HCT116 (cell line): ENCODE measurements around the gene CALU. TPM values are rescaled to one million over a fixed set of nuclear protein-coding genes. Genes with fewer than 3 reads are reported as not detected.

Experiments used
- ATAC-seq: fragments of 200-7000 bp; cut with Tn5 transposase; 2 replicates; pipeline ENCODE4 v1.9.1; 2020; ENCODE audit warnings: mild to moderate bottlenecking, moderate library complexity
- BruUV-seq: library from RNA; stranded (reverse); fragments of 400-500 nt; replicated peaks from 2 replicates; lab custom pipeline; 2021; lab: Mats Ljungman, UMichigan
- CTCF ChIA-PET: fragments of 300-600 bp; sonication (Branson Sonifier 250); formaldehyde crosslinking; loops from one replicate; lab custom pipeline; 2021; ENCODE audit warnings: antibody characterized with exemption; lab: Charles Lee
- POLR2A ChIA-PET: fragments of 300-600, 350-600 bp; sonication (Branson Sonifier 250); formaldehyde crosslinking; loops from one replicate; lab custom pipeline; 2021; ENCODE audit warnings: antibody characterized with exemption; lab: Charles Lee
- RAD21 ChIA-PET, 2 experiments: fragments of 300-600 bp; sonication (Branson Sonifier 250); formaldehyde crosslinking; loops; one replicate each; lab custom pipeline; 2023; ENCODE audit warnings: low total read pairs in 2 of 2; ENCODE audit not compliant: uncharacterized antibody in 2 of 2, unreplicated experiment in 2 of 2, low non-redundant PET in 1 of 2; lab: Charles Lee
- DNase-seq: peaks from one replicate; pipeline ENCODE4 v3.0.0-alpha.2; 2010; ENCODE audit warnings: low read depth, low spot score
- H2AFZ ChIP-seq: fragments of 200-600 bp; shearing (Covaris generic), sonication (generic); 2 replicates; pipeline ENCODE4 v1.6.1; 2017; ENCODE audit warnings: low read depth, mixed run types, mixed read lengths, antibody characterized with exemption, low read length; ENCODE audit not compliant: poor library complexity, severe bottlenecking
- H3K27ac ChIP-seq: 2 replicates; pipeline ENCODE4 v1.5.1; 2012; ENCODE audit warnings: low read depth, low read length
- H3K27me3 ChIP-seq: fragments of 200-600 bp; sonication (generic); 2 replicates; pipeline ENCODE4 v1.6.1; 2016; ENCODE audit warnings: mixed run types, low read length, mixed read lengths; ENCODE audit not compliant: insufficient read depth
- H3K36me3 ChIP-seq, 2 experiments: fragments of 200-500 bp in 1 of 2; fragments of 200-600 bp in 1 of 2; sonication (Bioruptor generic) in 1 of 2; sonication (generic) in 1 of 2; 2 replicates each; pipeline versions ENCODE4 v1.5.1 to v1.6.1; 2014 to 2016; ENCODE audit warnings: low read length in 2 of 2, inconsistent platforms in 1 of 2, mixed read lengths in 1 of 2, mixed run types in 1 of 2; ENCODE audit not compliant: insufficient read depth in 2 of 2, control insufficient read depth in 1 of 2
- H3K4me1 ChIP-seq, 2 experiments: fragments of 200-600 bp in 1 of 2; sonication (generic) in 1 of 2; 2 replicates each; pipeline versions ENCODE4 v1.5.1 to v1.6.1; 2012 to 2017; ENCODE audit warnings: low read length in 2 of 2, inconsistent platforms in 1 of 2, mild to moderate bottlenecking in 1 of 2, mixed read lengths in 1 of 2, mixed run types in 1 of 2, moderate library complexity in 1 of 2; ENCODE audit not compliant: insufficient read depth in 2 of 2, control insufficient read depth in 1 of 2
- H3K4me2 ChIP-seq: fragments of 200-600 bp; sonication (generic); 2 replicates; pipeline ENCODE4 v1.6.1; 2017; ENCODE audit warnings: mixed run types, low read length, mixed read lengths
- H3K4me3 ChIP-seq, 2 experiments: fragments of 200-600 bp in 1 of 2; sonication (generic) in 1 of 2; replicated peaks in 1 of 2; 2 replicates each; pipeline ENCODE4 v1.5.1; 2011 to 2016; ENCODE audit warnings: low read length in 2 of 2, control low read depth in 1 of 2, low read depth in 1 of 2, mild to moderate bottlenecking in 1 of 2, mixed read lengths in 1 of 2, mixed run types in 1 of 2
- H3K79me2 ChIP-seq: fragments of 200-600 bp; sonication (generic); 2 replicates; pipeline ENCODE4 v1.6.1; 2017; ENCODE audit warnings: mild to moderate bottlenecking, mixed run types, low read length, moderate library complexity, mixed read lengths; ENCODE audit not compliant: insufficient read depth
- H3K9ac ChIP-seq: fragments of 200-600 bp; sonication (generic); 2 replicates; pipeline ENCODE4 v1.6.1; 2016; ENCODE audit warnings: low read length, mixed read lengths
- H3K9me2 ChIP-seq: fragments of 200-600 bp; sonication (generic), shearing (Covaris generic); 2 replicates; pipeline ENCODE4 v1.6.1; 2017; ENCODE audit warnings: mixed run types, mild to moderate bottlenecking, moderate library complexity; ENCODE audit not compliant: insufficient read depth
- H3K9me3 ChIP-seq, 2 experiments: fragments of 200-500 bp in 1 of 2; fragments of 200-600 bp in 1 of 2; sonication (Bioruptor generic) in 1 of 2; sonication (generic) in 1 of 2; 2 replicates each; pipeline ENCODE4 v1.6.1; 2014 to 2017; ENCODE audit warnings: low read length in 2 of 2, mixed read lengths in 2 of 2, inconsistent platforms in 1 of 2, low read depth in 1 of 2, mild to moderate bottlenecking in 1 of 2, mixed run types in 1 of 2, moderate library complexity in 1 of 2; ENCODE audit not compliant: control insufficient read depth in 1 of 2, insufficient read depth in 1 of 2
- H4K20me1 ChIP-seq: fragments of 200-600 bp; sonication (generic), shearing (Covaris generic); 2 replicates; pipeline ENCODE4 v1.6.1; 2017; ENCODE audit warnings: mixed run types, mild to moderate bottlenecking, moderate library complexity; ENCODE audit not compliant: insufficient read depth
- CEBPB ChIP-seq: IDR thresholded peaks from 2 replicates; pipeline ENCODE4 v1.6.1; 2012; ENCODE audit warnings: low read depth
- CTCF ChIP-seq, 3 experiments: fragments of 200-600 bp in 1 of 3; sonication (generic) in 1 of 3; IDR thresholded peaks in 2 of 3; conservative IDR thresholded peaks in 1 of 3; 2 replicates each; pipeline ENCODE4 v1.5.1; 2012 to 2017; ENCODE audit warnings: low read depth in 2 of 3, low read length in 2 of 3, antibody characterized with exemption in 1 of 3, borderline replicate concordance in 1 of 3, control low read depth in 1 of 3, mild to moderate bottlenecking in 1 of 3, mixed read lengths in 1 of 3, mixed run types in 1 of 3, moderate library complexity in 1 of 3; ENCODE audit not compliant: insufficient read depth in 1 of 3
- EGR1 ChIP-seq: IDR thresholded peaks from 2 replicates; pipeline ENCODE4 v1.6.1; 2012; ENCODE audit warnings: low read depth
- ELF1 ChIP-seq: IDR thresholded peaks from 2 replicates; pipeline ENCODE4 v1.6.1; 2012; ENCODE audit warnings: low read depth, borderline replicate concordance
- FOSL1 ChIP-seq: IDR thresholded peaks from 2 replicates; pipeline ENCODE4 v1.6.1; 2012; ENCODE audit warnings: low read depth
- MAX ChIP-seq: IDR thresholded peaks from 2 replicates; pipeline ENCODE4 v1.6.1; 2012
- RAD21 ChIP-seq: IDR thresholded peaks from 2 replicates; pipeline ENCODE4 v1.6.1; 2012; ENCODE audit warnings: low read depth, mild to moderate bottlenecking
- SIN3A ChIP-seq: IDR thresholded peaks from 2 replicates; pipeline ENCODE4 v1.6.1; 2012; ENCODE audit warnings: low read depth
- TCF7L2 ChIP-seq: IDR thresholded peaks from 2 replicates; pipeline ENCODE4 v1.7.0; 2011; ENCODE audit warnings: borderline replicate concordance, inconsistent platforms; ENCODE audit not compliant: insufficient read depth, insufficient read length; ENCODE audit errors: extremely low read depth
- YY1 ChIP-seq: IDR thresholded peaks from 2 replicates; pipeline ENCODE4 v1.6.1; 2011; ENCODE audit warnings: low read length, low read depth, moderate library complexity, mild to moderate bottlenecking; ENCODE audit not compliant: insufficient replicate concordance; ENCODE audit errors: extremely low read depth
- ZFX ChIP-seq: fragments of 450-650 bp; IDR thresholded peaks from 2 replicates; pipeline ENCODE4 v1.6.1; 2017
- ZNF274 ChIP-seq: fragments of 200-500 bp; sonication (Bioruptor generic); IDR thresholded peaks from 2 replicates; pipeline ENCODE4 v1.6.1; 2014; ENCODE audit warnings: mild to moderate bottlenecking, low read depth, low read length, inconsistent platforms
- intact Hi-C: fragments of 100-400 bp; cut with micrococcal nuclease; formaldehyde crosslinking; loops from 2 replicates; pipeline ENCODE4 v1.10.0; 2022
- total RNA-seq: library from RNA; stranded (reverse); gene quantifications from one replicate; pipeline ENCODE4 v1.2.1, GENCODE V29; 2021; ENCODE audit not compliant: unreplicated experiment

Gene CALU
- total RNA-seq, 1 experiment from 2014 or later: 106 TPM

- BruUV-seq: no TSS peak
- H3K9me2 ChIP-seq: no peaks in the 10 kb centered on the region
- POLR2A ChIA-PET: no interaction called here
- no peaks in the 10 kb centered on the region for H4K20me1 ChIP-seq
- H3K4me1 ChIP-seq: peaks cover 0 to 6% of the 10 kb centered on the region in 2 experiments; a peak in 1 of 4 replicates
- no peaks in the 10 kb centered on the region for H3K36me3 ChIP-seq
- RAD21 ChIA-PET: no interaction called here
- peak overlapping the region; percentile 55; the same call in 1 of the 2 replicates for H3K9ac ChIP-seq
- ATAC-seq (no peak; the same call in 1 of the 2 replicates), DNase-seq (no peak)
- H3K79me2 ChIP-seq: no peaks in the 10 kb centered on the region
- TF ChIP-seq ELF1 (no peak), RAD21 (no peak), FOSL1 (no peak), TCF7L2 (no peak), YY1 (no peak), SIN3A (no peak), EGR1 (no peak)
- peak overlapping the region; percentile 59 to 71 for H3K4me3 ChIP-seq
- CTCF ChIA-PET: no interaction called here
- no peak overlapping the region for H2AFZ ChIP-seq
- no peak overlapping the region for H3K27ac ChIP-seq
- intact Hi-C loops: no loop called here
- H3K4me2 ChIP-seq: peak overlapping the region; percentile 89
- H3K9me3 ChIP-seq: no peaks in the 10 kb centered on the region
- no peaks in the 10 kb centered on the region for H3K27me3 ChIP-seq
Measured at GRCh38 chr7:128790315-128791041, 51.3 kb downstream of the CALU start.

GRCh38 chr7:128791121-128791971 is 52.2 kb downstream of the CALU start, which contains the start of gene CCDC136:
TSS of gene CCDC136 (plus strand) at chr7:128791968. CDS start at chr7:128792412, 444 bp downstream.
- ChIA-PET CTCF (interaction anchor here (0.8 kb wide), 2 partner anchors 19 to 92 kb away, joined by 3 read pairs; no protein-coding TSS in a partner anchor), RAD21 (no interaction called here), POLR2A (no interaction called here)
- Histone ChIP-seq H3K36me3 (no peaks in the 10 kb centered on the region), H4K20me1 (no peaks in the 10 kb centered on the region), H2AFZ (peak within 1 kb of the TSS; percentile 26), H3K4me3 (peak within 1 kb of the TSS; percentile 59 to 71), H3K9me3 (no peaks in the 10 kb centered on the region), H3K27me3 (no peaks in the 10 kb centered on the region), H3K79me2 (no peaks in the 10 kb centered on the region), H3K9ac (peak within 1 kb of the TSS; percentile 55), H3K4me1 (peaks cover 0 to 6% of the 10 kb centered on the region in 2 experiments; a peak in 1 of 4 replicates), H3K9me2 (no peaks in the 10 kb centered on the region), H3K27ac (no peak within 1 kb of the TSS; the same call in 1 of the 2 replicates), H3K4me2 (peak within 1 kb of the TSS; percentile 89)
- no peak for DNase-seq
- BruUV-seq: no TSS peak
- peak; percentile 93 for ATAC-seq
- intact Hi-C loops: no loop called here
- TF ChIP-seq CTCF (IDR thresholded peaks at IDR 0.05 in 2 of 3, conservative IDR thresholded peaks at IDR 0.05 in 1 of 3; ENCODE audit: borderline replicate concordance in 1 of 3, insufficient read depth in 1 of 3, low read depth in 2 of 3, low read length in 2 of 3): no peak
- no peak for TF ChIP-seq RAD21
- no peak for TF ChIP-seq CEBPB
- TF ChIP-seq YY1: no peak
- peak; percentile 16; the same call in 1 of the 2 replicates for TF ChIP-seq ZFX
- no peak for TF ChIP-seq ZNF274
- no peak for TF ChIP-seq TCF7L2
- no peak for TF ChIP-seq MAX
